Fibroblast of upper back skin (primary cell): Measurements from ENCODE around the gene ACTN1.
"Not testable (repeated sequence)": the region's sequence is repeated elsewhere in the genome, so short reads cannot be mapped to it uniquely, and the experiment has no call there.

ENCODE experiments used
- DNase-seq: peaks from one replicate; pipeline ENCODE4 v3.0.0-alpha.2; 2013

The ACTN1 gene

DNA sequence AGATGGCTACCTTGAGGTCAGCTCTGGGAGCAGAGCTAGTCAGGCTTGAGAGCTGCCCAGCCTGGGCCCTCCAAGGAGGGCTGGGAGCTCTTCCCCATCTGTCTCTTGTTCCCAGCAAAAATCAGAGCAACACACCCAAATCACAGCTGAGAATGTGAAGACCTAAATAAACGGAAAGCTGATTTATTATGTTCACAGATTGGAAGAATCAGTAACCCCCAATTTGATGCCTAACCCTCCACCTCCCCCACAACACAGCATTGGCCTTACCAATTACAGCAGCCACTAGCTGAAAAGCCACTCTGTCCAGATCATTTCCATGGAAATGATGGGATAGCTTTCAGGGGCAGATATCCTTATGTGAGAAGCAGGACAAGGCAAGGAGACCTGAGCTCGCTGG is 7.1 kb upstream of the ACTN1 start:
- no peak for DNase-seq

DNA sequence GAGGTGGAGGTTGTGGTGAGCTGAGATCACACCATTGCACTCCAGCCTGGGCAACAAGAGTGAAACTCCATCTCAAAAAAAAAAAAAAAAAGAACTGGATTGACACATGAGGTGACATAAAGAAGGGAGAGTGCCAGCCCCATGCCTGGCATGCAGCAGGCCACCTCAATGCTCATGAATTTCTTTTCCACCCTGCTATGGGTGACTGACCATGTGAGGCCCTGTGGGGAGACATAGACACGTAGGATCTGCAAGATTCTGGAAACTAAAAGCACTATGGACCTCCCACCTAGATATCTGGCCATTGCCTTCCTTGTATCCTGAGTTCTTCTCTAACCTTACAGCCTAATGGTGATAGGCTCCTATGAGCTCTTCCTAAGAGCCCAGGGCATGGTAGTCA is 5.6 kb upstream of the ACTN1 start:
- no peak for DNase-seq

- no peak for DNase-seq
These were observed 4.1 kb upstream of the ACTN1 start for GRCh38 chr14:68983191-68983590.

DNA sequence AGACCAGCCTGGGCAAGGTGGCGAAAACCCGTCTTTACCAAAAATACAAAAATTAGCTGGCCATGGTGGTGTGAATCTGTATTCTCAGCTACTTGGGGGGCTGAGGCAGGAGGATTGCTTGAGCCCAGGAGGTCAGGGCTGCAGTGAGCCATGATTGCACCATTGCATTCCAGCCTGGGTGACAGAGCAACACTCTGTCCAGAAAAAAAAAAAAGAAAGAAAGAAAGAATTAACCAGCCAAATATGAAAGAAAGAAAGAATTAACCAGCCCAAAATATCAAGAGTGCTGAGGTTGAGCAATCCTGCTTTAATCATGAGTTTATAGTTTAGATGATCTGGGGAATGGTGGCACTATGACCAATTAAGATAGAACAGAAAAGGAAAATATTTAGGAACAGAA is 3.5 kb upstream of the ACTN1 start:
- peak; percentile 41 for DNase-seq

DNA sequence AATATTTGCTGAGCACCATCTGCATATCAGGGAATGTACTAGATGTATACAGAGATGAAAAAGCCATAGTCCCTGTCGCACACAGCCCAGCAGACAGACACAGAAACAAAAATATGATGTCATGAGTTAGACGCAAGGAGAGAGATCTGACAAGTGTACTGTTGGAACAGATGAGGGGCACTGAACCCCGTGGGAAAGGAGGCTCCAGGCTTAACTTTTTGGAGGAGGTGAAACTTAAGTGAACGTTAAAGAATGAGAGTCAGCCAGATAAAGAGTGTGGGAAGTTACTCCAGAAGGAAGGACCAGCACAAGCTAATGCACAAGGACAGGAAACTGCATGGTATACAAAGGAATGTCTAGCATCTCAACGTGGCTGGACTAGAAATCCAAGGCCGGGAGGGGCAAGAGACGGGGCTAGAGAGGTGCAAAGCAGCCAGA is 2.5 kb upstream of the ACTN1 start:
- DNase-seq = peak; percentile 79

GRCh38 chr14:68981139-68981538 is 2.0 kb upstream of the ACTN1 start:
- DNase-seq = no peak

DNA sequence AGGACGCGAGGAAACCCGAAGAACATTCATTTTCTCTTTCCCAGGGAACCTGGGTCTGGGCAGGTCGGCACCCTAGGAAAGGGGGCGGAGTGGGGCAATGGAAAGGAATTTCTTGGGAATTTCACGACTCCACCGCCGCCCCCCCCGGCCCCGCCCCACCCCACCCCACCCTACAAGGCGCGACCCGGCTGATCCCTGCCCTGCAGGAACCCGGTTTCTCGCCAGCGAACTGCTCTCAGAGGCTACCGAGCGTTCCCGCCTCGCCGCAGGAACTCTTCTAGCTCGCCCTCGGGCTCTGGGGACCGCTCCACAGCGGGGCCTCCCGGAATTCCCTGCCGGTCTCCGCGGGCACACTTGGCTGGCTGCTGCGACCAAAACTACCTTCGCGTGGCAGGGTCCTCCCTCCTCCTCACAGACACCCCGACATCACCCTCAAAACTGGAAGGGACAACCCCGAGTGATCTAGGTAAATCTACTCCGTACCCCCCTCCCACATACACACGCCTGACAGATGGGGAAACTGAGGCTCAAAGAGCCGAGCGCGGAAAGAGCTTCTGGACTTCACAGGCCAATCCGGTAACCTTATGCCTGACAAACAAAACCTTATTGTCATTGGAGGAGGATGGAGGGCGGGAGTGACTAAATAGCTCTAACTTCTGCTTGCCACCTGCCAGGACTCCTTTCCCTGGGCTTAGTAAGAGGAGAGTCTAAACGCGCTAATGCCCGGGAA is 785 bp upstream of the ACTN1 start:
- no peak for DNase-seq

GRCh38 chr14:68978172-68978911 is 760 bp downstream of the ACTN1 start:
- DNase-seq = peak; percentile 69

GRCh38 chr14:68977718-68978171 is 1.4 kb downstream of the ACTN1 start:
- DNase-seq = peak; percentile 98

GRCh38 chr14:68977180-68977717 is 1.9 kb downstream of the ACTN1 start:
- DNase-seq = no peak

DNA sequence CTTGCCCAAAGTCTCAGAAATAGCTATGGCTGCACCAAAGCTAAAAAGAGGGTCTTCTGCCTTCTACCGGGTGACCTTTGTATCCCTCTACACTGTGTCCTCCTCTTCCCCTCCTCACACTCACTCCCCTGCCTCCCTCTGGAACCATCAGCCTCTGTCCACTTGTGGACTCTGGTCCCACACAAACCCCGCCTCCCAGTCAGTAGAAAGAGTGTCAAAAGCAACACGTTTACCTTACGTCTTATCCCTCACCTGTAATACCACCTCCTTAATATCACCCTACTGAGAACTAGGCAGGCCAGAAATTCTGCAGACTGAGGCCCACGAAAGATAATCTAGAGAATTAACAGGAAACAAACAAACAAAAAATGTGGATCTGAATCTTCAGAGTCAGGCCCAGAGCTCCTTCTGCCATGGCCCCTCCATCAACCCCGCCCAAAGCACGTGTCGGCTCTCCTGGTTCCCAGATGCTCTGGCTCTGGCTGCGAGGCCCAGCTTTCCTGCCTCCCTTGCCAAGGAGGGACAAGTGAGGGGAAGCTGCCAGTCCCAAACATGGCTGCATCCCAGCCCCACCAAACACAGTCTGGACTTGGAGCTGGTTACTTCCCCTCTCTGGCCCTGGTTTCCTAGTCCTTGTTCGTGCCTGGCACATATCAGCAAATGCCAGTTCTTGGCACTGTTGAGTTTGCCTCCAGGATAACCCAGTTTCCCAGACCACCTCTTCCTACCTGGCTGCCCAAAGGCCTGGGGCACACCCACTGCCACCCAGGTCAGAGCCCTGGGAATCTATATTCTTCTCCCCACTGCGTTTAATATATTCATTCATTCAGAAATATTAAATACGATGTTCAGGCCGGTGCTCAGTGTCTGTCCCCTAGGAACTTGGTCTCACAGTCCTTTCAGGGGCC is 2.7 kb downstream of the ACTN1 start:
- DNase-seq = no peak

- peak; percentile 86 for DNase-seq
These were observed 3.4 kb downstream of the ACTN1 start for GRCh38 chr14:68975667-68976066.

GRCh38 chr14:68974759-68975347 is 4.2 kb downstream of the ACTN1 start:
- DNase-seq = no peak

DNA sequence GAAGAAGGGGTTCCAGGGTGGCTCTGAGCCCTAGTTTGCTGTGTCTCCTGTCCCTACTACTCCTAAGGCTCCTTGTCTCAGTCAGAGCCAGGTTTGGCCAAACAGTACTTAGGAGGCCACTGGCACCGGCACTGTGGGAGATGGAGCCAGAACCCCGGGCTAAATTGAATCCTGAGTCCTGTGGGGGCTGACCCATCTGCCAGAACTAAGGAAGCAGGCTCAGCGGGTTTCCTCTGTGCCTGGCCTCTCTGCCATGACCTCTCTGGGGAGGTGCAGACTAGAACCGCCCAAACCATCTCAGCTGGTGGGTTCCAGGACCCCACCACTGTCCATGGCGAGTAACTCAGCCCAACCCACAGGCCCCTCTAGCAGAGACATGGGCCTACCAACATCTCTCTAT is 5.5 kb downstream of the ACTN1 start:
- DNase-seq = no peak

- DNase-seq = not testable (repeated sequence)
These were observed 5.9 kb downstream of the ACTN1 start for GRCh38 chr14:68973219-68973565.

DNA sequence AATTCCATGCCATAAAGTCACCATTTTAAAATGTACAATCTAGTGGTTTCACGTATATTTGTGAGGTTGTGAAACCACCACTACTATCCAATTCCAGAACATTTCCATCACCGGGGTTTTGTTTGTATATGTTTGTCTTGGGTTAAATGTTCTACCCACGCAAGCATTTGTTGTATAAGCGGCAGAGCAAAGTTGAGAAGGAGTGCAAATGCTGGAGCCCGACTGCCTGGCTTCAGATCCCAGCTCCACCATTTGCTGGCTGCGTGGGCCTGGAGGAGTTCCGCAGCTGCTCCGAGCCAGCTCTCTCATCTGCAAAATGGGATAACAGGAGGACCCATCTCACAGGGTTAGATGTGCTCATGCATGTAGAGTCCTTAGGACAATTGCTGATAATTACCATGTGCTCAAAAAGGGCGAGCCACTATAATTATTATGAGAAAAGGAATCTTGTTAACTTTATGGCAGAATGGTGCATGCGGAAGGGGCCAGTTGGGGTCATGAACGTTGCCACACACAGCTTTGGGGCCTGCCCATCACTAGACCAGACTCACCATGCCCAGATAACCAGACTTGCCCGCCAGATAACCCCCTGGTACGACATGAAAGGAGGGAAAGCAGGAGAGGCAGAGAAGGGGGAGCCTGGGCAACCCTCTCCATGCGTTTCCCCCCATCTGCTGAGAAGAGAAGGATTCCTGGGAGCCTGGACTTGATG is 6.4 kb downstream of the ACTN1 start:
- no peak for DNase-seq

DNA sequence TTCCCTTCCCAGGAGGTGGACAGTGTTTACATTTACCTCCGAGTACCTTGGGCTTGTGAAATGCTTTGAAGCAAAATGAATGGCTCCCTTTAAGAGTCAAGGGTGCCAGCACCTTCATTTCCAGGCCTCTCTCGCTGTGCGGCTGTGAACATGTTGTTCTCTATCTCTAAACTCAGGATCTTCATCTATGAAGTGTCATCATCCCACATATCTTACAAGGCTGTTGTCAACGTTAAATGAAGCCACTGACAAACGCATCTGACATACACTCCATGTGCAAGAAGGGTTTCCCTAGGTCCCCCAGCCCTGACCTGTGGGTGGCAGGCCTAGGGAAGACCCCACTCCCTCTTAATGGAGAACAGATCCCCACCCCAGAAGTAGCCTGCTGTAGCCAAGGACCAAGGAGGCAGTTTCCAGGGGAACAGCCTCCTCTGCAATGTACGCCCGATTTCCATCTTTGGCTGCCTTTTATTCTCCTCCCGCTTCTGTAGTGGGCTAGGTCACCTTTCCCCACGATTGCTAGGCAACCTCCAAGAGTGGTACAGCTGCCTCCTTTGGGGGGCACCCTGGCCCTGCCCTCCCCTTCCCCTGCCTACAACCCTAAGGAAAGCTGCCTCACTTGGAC is 7.6 kb downstream of the ACTN1 start:
- no peak for DNase-seq

DNA sequence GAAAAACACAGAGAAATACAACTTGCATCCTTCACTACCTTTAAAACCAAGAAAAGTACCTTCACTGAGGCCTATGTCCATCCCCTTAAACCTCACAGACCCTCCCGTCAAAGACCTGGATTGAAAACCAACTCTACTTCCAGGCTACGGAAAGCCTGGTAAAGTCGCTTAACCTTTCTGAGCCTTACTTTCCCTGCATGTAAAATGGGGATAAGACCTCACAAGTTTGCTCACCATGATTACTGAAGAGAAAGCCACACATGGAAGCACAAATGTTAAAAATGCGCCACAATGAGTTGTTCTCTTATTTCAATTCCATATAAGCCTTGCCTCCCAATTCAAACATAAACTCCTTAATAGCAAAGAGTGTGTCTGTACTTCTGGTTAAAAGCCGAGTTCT is 8.4 kb downstream of the ACTN1 start:
- DNase-seq = no peak

DNA sequence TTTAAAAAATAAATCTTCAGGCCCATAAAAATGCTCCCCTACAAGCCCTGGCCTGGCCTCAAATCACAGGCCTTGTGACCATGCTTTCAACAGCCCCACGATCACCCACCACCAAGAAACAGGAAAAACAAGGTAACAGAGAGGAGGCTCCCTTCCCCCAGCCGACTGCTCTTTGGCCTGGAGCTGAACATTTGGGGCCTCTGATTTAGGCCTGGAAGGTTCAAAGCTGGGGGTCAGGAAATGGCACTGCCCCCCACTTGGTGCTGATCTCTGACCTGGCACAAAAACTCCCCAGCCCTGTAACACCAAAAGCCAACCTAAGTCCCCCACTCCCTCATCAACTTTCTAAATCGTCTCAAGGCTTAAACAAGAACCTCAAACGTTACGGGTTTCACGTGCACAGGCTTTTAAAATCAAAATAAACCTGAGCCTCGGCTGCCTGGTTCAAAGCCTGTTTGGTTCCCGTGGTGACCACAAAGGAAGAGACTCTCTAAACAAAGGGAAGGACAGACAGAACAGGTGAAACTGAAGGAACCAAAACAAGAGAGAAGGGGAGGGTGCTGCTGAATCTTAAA is 9.0 kb downstream of the ACTN1 start:
- no peak for DNase-seq

DNA sequence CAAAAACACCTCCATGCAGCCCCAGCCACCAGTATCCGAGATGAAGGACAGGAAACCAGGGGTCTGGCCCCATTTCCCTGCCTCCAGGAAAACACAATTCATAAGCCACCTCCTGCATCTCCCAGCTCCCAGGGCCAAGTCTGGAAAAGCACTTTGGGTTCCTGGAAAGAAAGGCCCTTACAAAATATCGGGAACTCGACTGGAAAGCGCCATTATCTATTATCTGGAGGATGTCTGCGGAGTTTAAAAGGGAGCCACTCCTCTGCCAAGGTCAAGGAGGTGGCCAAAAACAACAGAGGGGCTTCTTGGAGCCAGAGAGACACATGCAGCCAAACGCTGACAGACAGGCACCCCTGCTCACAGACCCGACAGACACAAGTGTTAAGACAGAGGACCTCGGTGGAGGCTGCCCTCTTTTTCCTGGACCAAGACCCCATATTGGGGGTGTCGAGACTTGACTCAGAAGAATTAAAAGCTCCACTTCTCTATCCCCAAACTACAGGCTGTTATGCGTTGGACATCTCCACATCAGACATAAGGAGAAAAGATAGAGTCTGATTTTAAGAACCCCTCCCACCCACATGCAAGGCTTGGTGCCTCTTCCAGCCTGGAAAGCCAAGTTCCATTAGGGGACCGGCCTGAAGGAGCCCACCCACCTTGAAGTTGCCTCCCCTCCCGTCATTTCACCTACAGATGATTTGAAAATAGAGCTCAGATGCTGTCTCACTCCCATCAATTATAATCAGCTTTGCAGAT is 9.6 kb downstream of the ACTN1 start:
- DNase-seq = no peak
